ENCODE measurements around the gene ERCC1.

Gene ERCC1

GRCh38 chr19:45468159-45468651 lies 44.5 kb upstream of the ERCC1 start:
- Histone ChIP-seq H3K27me3 (ENCODE audit: insufficient read depth, low read length) (peaks cover 22% of the 10 kb centered on the region), H3K4me3 (ENCODE audit: low read length) (peak overlapping the region; percentile 88), H3K27ac (ENCODE audit: low read depth, low read length) (peak overlapping the region; percentile 97; the same call in 1 of the 2 replicates), H3K9me3 (ENCODE audit: insufficient read depth, low read depth, low read length) (no peaks in the 10 kb centered on the region), H3K9ac (ENCODE audit: low read depth, low read length) (peak overlapping the region; percentile 74), H3K4me1 (ENCODE audit: insufficient read depth, low read length) (peaks cover 4% of the 10 kb centered on the region; the same call in 1 of the 2 replicates), H3K36me3 (ENCODE audit: insufficient read depth, low read length) (no peaks in the 10 kb centered on the region)
- WGBS: 3% methylated on average over 31 of the region's 31 CpGs

- Histone ChIP-seq H3K36me3 (ENCODE audit: insufficient read depth, low read length) (no peaks in the 10 kb centered on the region), H3K27me3 (ENCODE audit: insufficient read depth, low read length) (peaks cover 17% of the 10 kb centered on the region), H3K9ac (ENCODE audit: low read depth, low read length) (peak within 1 kb of the TSS; percentile 74), H3K4me3 (ENCODE audit: low read length) (peak within 1 kb of the TSS; percentile 88), H3K27ac (ENCODE audit: low read depth, low read length) (peak within 1 kb of the TSS; percentile 97), H3K9me3 (ENCODE audit: insufficient read depth, low read depth, low read length) (no peaks in the 10 kb centered on the region), H3K4me1 (ENCODE audit: insufficient read depth, low read length) (peaks cover 4% of the 10 kb centered on the region; the same call in 1 of the 2 replicates)
- under 1% methylated on average over 55 of the region's 56 CpGs for WGBS
Measured at GRCh38 chr19:45467456-45468158, 43.9 kb upstream of the ERCC1 start, which contains the start of gene FOSB. Gene FOSB, plus strand, starts transcription at chr19:45467996. Its CDS starts 591 bp downstream, at chr19:45468587.

GRCh38 chr19:45467115-45467455 lies 43.4 kb upstream of the ERCC1 start:
- Histone ChIP-seq H3K9ac (ENCODE audit: low read depth, low read length) (peak overlapping the region; percentile 71), H3K9me3 (ENCODE audit: insufficient read depth, low read depth, low read length) (no peaks in the 10 kb centered on the region), H3K36me3 (ENCODE audit: insufficient read depth, low read length) (no peaks in the 10 kb centered on the region), H3K27me3 (ENCODE audit: insufficient read depth, low read length) (peaks cover 12% of the 10 kb centered on the region), H3K4me1 (ENCODE audit: insufficient read depth, low read length) (peaks cover 4% of the 10 kb centered on the region; the same call in 1 of the 2 replicates), H3K4me3 (ENCODE audit: low read length) (peak overlapping the region; percentile 88), H3K27ac (ENCODE audit: low read depth, low read length) (peak overlapping the region; percentile 67)
- WGBS: 4% methylated on average over 11 of the region's 11 CpGs

GRCh38 chr19:45464852-45465441 lies 41.2 kb upstream of the ERCC1 start:
- Histone ChIP-seq H3K4me3 (ENCODE audit: low read length) (no peak overlapping the region), H3K4me1 (ENCODE audit: insufficient read depth, low read length) (peaks cover 4% of the 10 kb centered on the region; the same call in 1 of the 2 replicates), H3K36me3 (ENCODE audit: insufficient read depth, low read length) (no peaks in the 10 kb centered on the region), H3K27me3 (ENCODE audit: insufficient read depth, low read length) (no peaks in the 10 kb centered on the region; the same call in none of the 2 replicates), H3K9me3 (ENCODE audit: insufficient read depth, low read depth, low read length) (no peaks in the 10 kb centered on the region), H3K27ac (ENCODE audit: low read depth, low read length) (no peak overlapping the region), H3K9ac (ENCODE audit: low read depth, low read length) (no peak overlapping the region)
- 61% methylated on average over 8 of the region's 8 CpGs for WGBS

- Histone ChIP-seq H3K4me1 (ENCODE audit: insufficient read depth, low read length) (peaks cover 4% of the 10 kb centered on the region; the same call in 1 of the 2 replicates), H3K36me3 (ENCODE audit: insufficient read depth, low read length) (no peaks in the 10 kb centered on the region), H3K9ac (ENCODE audit: low read depth, low read length) (no peak overlapping the region), H3K27ac (ENCODE audit: low read depth, low read length) (no peak overlapping the region), H3K9me3 (ENCODE audit: insufficient read depth, low read depth, low read length) (no peaks in the 10 kb centered on the region), H3K4me3 (ENCODE audit: low read length) (no peak overlapping the region), H3K27me3 (ENCODE audit: insufficient read depth, low read length) (no peaks in the 10 kb centered on the region; the same call in none of the 2 replicates)
- 88% methylated on average over 2 of the region's 2 CpGs for WGBS
Measured at GRCh38 chr19:45464274-45464673, 40.6 kb upstream of the ERCC1 start.

- no peak overlapping the region for H3K9ac ChIP-seq (ENCODE audit: low read depth, low read length)
- H3K4me3 ChIP-seq (ENCODE audit: low read length): no peak overlapping the region
- no peaks in the 10 kb centered on the region for H3K9me3 ChIP-seq (ENCODE audit: insufficient read depth, low read depth, low read length)
- H3K27ac ChIP-seq (ENCODE audit: low read depth, low read length): no peak overlapping the region
- H3K27me3 ChIP-seq (ENCODE audit: insufficient read depth, low read length): no peaks in the 10 kb centered on the region; the same call in 1 of the 2 replicates
- peaks cover 4% of the 10 kb centered on the region; the same call in 1 of the 2 replicates for H3K4me1 ChIP-seq (ENCODE audit: insufficient read depth, low read length)
- no peaks in the 10 kb centered on the region for H3K36me3 ChIP-seq (ENCODE audit: insufficient read depth, low read length)
- WGBS: 87% methylated on average over 4 of the region's 4 CpGs
Measured at GRCh38 chr19:45463241-45463640, 39.5 kb upstream of the ERCC1 start.

- H3K9ac ChIP-seq (ENCODE audit: low read depth, low read length): no peak overlapping the region
- 94% methylated on average over 4 of the region's 4 CpGs for WGBS
- no peaks in the 10 kb centered on the region for H3K9me3 ChIP-seq (ENCODE audit: insufficient read depth, low read depth, low read length)
- no peak overlapping the region for H3K27ac ChIP-seq (ENCODE audit: low read depth, low read length)
- H3K4me3 ChIP-seq (ENCODE audit: low read length): no peak overlapping the region
- H3K27me3 ChIP-seq (ENCODE audit: insufficient read depth, low read length): no peaks in the 10 kb centered on the region; the same call in 1 of the 2 replicates
- no peaks in the 10 kb centered on the region for H3K36me3 ChIP-seq (ENCODE audit: insufficient read depth, low read length)
- peaks cover 4% of the 10 kb centered on the region; the same call in 1 of the 2 replicates for H3K4me1 ChIP-seq (ENCODE audit: insufficient read depth, low read length)
Measured at GRCh38 chr19:45462174-45462573, 38.5 kb upstream of the ERCC1 start.

GRCh38 chr19:45460807-45461347 lies 37.2 kb upstream of the ERCC1 start:
- no peaks in the 10 kb centered on the region for H3K27me3 ChIP-seq (ENCODE audit: insufficient read depth, low read length)
- H3K36me3 ChIP-seq (ENCODE audit: insufficient read depth, low read length): no peaks in the 10 kb centered on the region
- no peak overlapping the region for H3K27ac ChIP-seq (ENCODE audit: low read depth, low read length)
- no peaks in the 10 kb centered on the region for H3K9me3 ChIP-seq (ENCODE audit: insufficient read depth, low read depth, low read length)
- H3K4me1 ChIP-seq (ENCODE audit: insufficient read depth, low read length): peaks cover 5% of the 10 kb centered on the region; the same call in 1 of the 2 replicates
- whole genome bisulfite sequencing: 73% methylated on average over 8 of the region's 8 CpGs
- no peak overlapping the region for H3K4me3 ChIP-seq (ENCODE audit: low read length)
- H3K9ac ChIP-seq (ENCODE audit: low read depth, low read length): no peak overlapping the region

- Histone ChIP-seq H3K36me3 (ENCODE audit: insufficient read depth, low read length) (no peaks in the 10 kb centered on the region), H3K27ac (ENCODE audit: low read depth, low read length) (no peak overlapping the region), H3K27me3 (ENCODE audit: insufficient read depth, low read length) (no peaks in the 10 kb centered on the region), H3K9me3 (ENCODE audit: insufficient read depth, low read depth, low read length) (no peaks in the 10 kb centered on the region), H3K9ac (ENCODE audit: low read depth, low read length) (no peak overlapping the region), H3K4me3 (ENCODE audit: low read length) (no peak overlapping the region), H3K4me1 (ENCODE audit: insufficient read depth, low read length) (peaks cover 6% of the 10 kb centered on the region; the same call in 1 of the 2 replicates)
Measured at GRCh38 chr19:45457776-45458175, 34.1 kb upstream of the ERCC1 start.

GRCh38 chr19:45456500-45456815 lies 32.7 kb upstream of the ERCC1 start:
- H3K4me1 ChIP-seq (ENCODE audit: insufficient read depth, low read length): peaks cover 6% of the 10 kb centered on the region; the same call in 1 of the 2 replicates
- no peaks in the 10 kb centered on the region for H3K36me3 ChIP-seq (ENCODE audit: insufficient read depth, low read length)
- peak overlapping the region; percentile 33 for H3K4me3 ChIP-seq (ENCODE audit: low read length)
- WGBS: 83% methylated on average over 2 of the region's 2 CpGs
- no peaks in the 10 kb centered on the region for H3K9me3 ChIP-seq (ENCODE audit: insufficient read depth, low read depth, low read length)
- H3K9ac ChIP-seq (ENCODE audit: low read depth, low read length): peak overlapping the region; percentile 81
- H3K27ac ChIP-seq (ENCODE audit: low read depth, low read length): peak overlapping the region; percentile 89
- H3K27me3 ChIP-seq (ENCODE audit: insufficient read depth, low read length): peaks cover 7% of the 10 kb centered on the region

Data from HUES64 (cell line).